Body of pancreas (tissue), 4 donors: ENCODE measurements around the gene IGFBP3. TPM values are rescaled to one million over a fixed set of nuclear protein-coding genes. Genes with fewer than 3 reads are reported as not detected.

Experiments
- ATAC-seq: fragments of 150-250 bp; one replicate; pipeline ENCODE4 v1.9.1; 2016
- DNase-seq, 4 donors: peaks; one replicate each; pipeline ENCODE4 v3.0.0-alpha.2; 2019
- H3K27ac ChIP-seq, 4 donors: fragments of 200-600 bp; sonication (generic); 1 replicate in 3 of 4; 2 replicates in 1 of 4; pipeline versions ENCODE4 v1.5.1 to v1.6.1; 2016 to 2019; ENCODE audit warnings: mild to moderate bottlenecking in 1 of 4, mixed read lengths in 1 of 4, moderate library complexity in 1 of 4
- H3K27me3 ChIP-seq, 2 donors: fragments of 200-600 bp; sonication (generic); one replicate each; pipeline ENCODE4 v1.6.0; 2016; ENCODE audit warnings: mild to moderate bottlenecking in 1 of 2
- H3K36me3 ChIP-seq, 2 donors: fragments of 200-600 bp; sonication (generic); replicated peaks in 1 of 2; 2 replicates each; pipeline ENCODE4 v1.5.1; 2016; ENCODE audit warnings: low read depth in 2 of 2; ENCODE audit not compliant: insufficient read depth in 1 of 2
- H3K4me1 ChIP-seq: fragments of 200-600 bp; sonication (generic); one replicate; pipeline ENCODE4 v1.6.0; 2016
- H3K4me3 ChIP-seq, 2 donors: fragments of 200-600 bp; sonication (generic); 1 replicate in 1 of 2; 2 replicates in 1 of 2; pipeline ENCODE4 v1.5.1; 2016 to 2019
- H3K9me3 ChIP-seq, 3 donors: fragments of 200-600 bp; sonication (generic); 1 replicate in 2 of 3; 2 replicates in 1 of 3; pipeline ENCODE4 v1.5.1; 2016
- POLR2A ChIP-seq, 3 donors: fragments of 450-650 bp; IDR thresholded peaks; one replicate each; pipeline ENCODE4 v1.6.1; 2016; ENCODE audit warnings: antibody characterized with exemption in 3 of 3, mild to moderate bottlenecking in 2 of 3
- WGBS, 2 donors: methylation state at CpG; one replicate each; pipeline ENCODE4 v1.1.5; 2017; 5-methylcytosine and 5-hydroxymethylcytosine counted together
- intact Hi-C: fragments of 100-400 bp; cut with DNase I; formaldehyde crosslinking; loops from one replicate; pipeline ENCODE4 v1.15.1; 2023
- total RNA-seq, 2 donors: library from RNA; depleted of rRNA; stranded (reverse); fragments of >200 nt; gene quantifications; one replicate each; pipeline ENCODE4 v1.1.0, GENCODE V29; 2016
- TF ChIP-seq, protein P1 (sequence below), 7 experiments: fragments of 450-650 bp in 4 of 7; fragments of 200-600 bp in 3 of 7; sonication (generic) in 3 of 7; IDR thresholded peaks; one replicate each; pipeline ENCODE4 v1.5.1; 2016 to 2019; ENCODE audit warnings: antibody characterized with exemption in 7 of 7

IGFBP3 gene
- total RNA-seq, 2 donors from 2014 or later, result 100 to 405 TPM

DNA sequence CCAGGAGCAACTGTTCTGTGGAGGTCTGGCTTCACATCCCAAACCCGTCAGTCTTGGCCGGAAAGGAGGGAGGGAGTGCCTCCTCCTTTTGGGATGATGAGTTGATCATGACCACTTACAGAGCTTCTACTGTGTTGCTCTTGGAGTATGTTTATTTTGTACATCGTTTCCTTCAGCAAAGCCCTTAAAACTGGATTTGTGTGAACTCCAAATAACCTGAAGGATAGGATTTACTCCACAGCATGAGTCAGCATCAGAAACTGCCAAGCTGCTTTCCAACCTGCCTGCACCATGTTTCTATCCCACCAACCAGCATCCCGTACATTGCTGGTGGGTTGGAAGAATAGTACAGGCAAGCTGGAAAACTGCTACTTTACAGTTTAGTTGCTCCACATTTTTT lies 51.6 kb downstream of the IGFBP3 start:
- H3K27ac ChIP-seq, result no peak overlapping the region
- intact Hi-C loops, result no loop called here
- DNase-seq (no peak), ATAC-seq (no peak)
- TF ChIP-seq POLR2A (IDR thresholded peaks at IDR 0.05), result no peak
- TF ChIP-seq, protein P1, sequence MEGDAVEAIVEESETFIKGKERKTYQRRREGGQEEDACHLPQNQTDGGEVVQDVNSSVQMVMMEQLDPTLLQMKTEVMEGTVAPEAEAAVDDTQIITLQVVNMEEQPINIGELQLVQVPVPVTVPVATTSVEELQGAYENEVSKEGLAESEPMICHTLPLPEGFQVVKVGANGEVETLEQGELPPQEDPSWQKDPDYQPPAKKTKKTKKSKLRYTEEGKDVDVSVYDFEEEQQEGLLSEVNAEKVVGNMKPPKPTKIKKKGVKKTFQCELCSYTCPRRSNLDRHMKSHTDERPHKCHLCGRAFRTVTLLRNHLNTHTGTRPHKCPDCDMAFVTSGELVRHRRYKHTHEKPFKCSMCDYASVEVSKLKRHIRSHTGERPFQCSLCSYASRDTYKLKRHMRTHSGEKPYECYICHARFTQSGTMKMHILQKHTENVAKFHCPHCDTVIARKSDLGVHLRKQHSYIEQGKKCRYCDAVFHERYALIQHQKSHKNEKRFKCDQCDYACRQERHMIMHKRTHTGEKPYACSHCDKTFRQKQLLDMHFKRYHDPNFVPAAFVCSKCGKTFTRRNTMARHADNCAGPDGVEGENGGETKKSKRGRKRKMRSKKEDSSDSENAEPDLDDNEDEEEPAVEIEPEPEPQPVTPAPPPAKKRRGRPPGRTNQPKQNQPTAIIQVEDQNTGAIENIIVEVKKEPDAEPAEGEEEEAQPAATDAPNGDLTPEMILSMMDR (IDR thresholded peaks at IDR 0.05), result no peak
- H3K27me3 ChIP-seq, result no peaks in the 10 kb centered on the region
- no peaks in the 10 kb centered on the region for H3K9me3 ChIP-seq
- H3K4me3 ChIP-seq, result no peak overlapping the region
- H3K4me1 ChIP-seq, result no peaks in the 10 kb centered on the region
- no peaks in the 10 kb centered on the region for H3K36me3 ChIP-seq
- 62 to 70% methylated on average over 4 of the region's 4 CpGs for WGBS, 2 donors

DNA sequence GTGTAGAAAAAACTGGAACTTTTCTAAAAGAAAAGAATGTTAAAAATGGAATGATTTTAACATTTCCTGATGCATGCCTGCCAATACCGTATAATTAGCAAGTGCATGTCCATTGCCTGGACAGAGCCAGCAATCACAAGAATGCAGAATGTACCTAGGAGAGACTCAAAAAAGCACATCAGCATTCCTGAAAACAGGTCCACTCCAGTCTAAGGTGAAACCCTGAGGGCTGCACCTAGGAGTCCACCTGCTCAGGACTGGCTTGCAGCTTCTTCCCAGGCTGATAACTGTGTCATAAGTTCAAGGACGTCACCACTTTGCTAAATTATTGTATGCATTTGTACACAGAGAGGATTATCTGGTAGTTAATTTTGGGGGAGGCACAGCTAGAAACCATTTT lies 53.6 kb downstream of the IGFBP3 start:
- Histone ChIP-seq H3K4me3 (no peak overlapping the region), H3K9me3 (no peaks in the 10 kb centered on the region), H3K4me1 (no peaks in the 10 kb centered on the region), H3K27me3 (no peaks in the 10 kb centered on the region), H3K27ac (no peak overlapping the region), H3K36me3 (no peaks in the 10 kb centered on the region)
- 42% methylated on average over 2 of the region's 2 CpGs for WGBS, 2 donors
- ATAC-seq (no peak), DNase-seq (no peak)
- intact Hi-C loops, result no loop called here
- TF ChIP-seq POLR2A (IDR thresholded peaks at IDR 0.05), result no peak
- TF ChIP-seq, protein P1 (IDR thresholded peaks at IDR 0.05), result no peak

DNA sequence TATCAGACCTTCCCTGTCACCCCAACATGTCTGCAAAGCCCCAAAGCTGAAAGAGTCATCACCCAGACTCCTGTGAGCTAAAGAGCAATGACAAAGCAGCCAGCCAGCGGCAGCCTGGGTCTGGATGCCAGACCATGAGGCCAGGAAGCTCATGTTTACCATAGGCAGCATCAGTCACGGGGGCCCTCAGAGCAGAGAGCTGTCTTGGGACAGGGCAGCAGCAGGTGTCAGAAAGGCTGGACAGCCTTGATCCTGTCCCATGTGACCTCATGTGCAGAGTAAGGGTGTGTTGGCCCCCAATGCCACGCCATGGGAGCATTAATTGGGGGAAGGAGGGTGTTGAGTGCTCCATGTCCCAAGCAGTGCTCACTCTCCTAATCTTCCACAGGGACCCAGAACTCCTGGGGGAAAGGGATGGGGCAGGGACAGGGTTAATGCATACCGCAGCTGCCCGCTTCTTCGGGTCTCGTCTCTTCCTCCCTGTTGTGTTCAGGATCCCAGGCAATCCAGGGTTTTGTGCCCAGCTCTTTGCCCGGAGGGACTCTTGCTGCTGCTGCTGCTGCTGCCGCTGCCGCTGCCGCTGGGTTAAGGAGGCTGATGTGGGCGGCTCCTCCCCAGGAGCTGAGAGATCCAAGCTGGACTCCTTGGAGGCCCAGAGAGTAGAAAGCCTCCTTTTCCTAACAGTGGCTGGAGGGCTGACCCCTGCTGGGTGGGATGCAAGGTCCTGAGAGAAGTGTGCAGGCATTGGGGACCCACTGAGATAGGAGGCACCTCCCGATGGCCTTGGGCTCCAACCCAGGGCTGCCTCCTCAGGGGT lies 55.3 kb downstream of the IGFBP3 start:
- no peak for DNase-seq
- H3K4me3 ChIP-seq, result no peak overlapping the region
- H3K27me3 ChIP-seq, result no peaks in the 10 kb centered on the region
- WGBS, 2 donors, result 66 to 72% methylated on average over 11 to 13 of the region's 13 CpGs
- intact Hi-C loops, result no loop called here
- no peak for ATAC-seq
- no peaks in the 10 kb centered on the region for H3K4me1 ChIP-seq
- no peaks in the 10 kb centered on the region for H3K9me3 ChIP-seq
- H3K36me3 ChIP-seq, result no peaks in the 10 kb centered on the region
- no peak overlapping the region for H3K27ac ChIP-seq
- TF ChIP-seq, protein P1 (IDR thresholded peaks at IDR 0.05), result no peak
- no peak for TF ChIP-seq POLR2A (IDR thresholded peaks at IDR 0.05)

DNA sequence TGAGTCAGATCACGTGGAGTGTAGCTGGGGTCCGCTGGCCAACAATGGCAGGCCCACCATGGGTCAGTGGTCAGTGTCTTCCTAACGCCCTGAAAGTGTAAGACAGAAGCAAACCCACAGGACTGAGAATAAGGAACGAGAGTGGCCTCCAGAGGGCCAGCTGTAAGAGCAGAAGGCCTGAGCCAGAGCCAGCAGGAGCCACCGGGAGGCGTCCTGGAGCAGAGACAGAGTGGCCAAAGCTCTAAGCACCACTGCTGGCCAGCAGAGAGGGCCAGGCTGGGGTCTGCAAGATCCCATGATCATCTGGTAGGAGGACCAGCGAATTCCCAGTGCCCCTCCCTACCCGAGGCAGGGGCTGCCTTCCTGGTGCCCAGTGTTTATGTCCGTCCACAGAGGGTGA lies 57.4 kb downstream of the IGFBP3 start:
- no peak for DNase-seq
- Histone ChIP-seq H3K27ac (no peak overlapping the region), H3K4me1 (no peaks in the 10 kb centered on the region), H3K36me3 (no peaks in the 10 kb centered on the region), H3K9me3 (no peaks in the 10 kb centered on the region), H3K27me3 (no peaks in the 10 kb centered on the region), H3K4me3 (no peak overlapping the region)
- intact Hi-C loops, result no loop called here
- no peak for ATAC-seq
- TF ChIP-seq POLR2A (IDR thresholded peaks at IDR 0.05), result no peak
- TF ChIP-seq, protein P1 (IDR thresholded peaks at IDR 0.05), result no peak
- 53 to 63% methylated on average over 3 to 9 of the region's 9 CpGs for WGBS, 2 donors

Other genes with a start within 250 kb of the IGFBP3 start
- gene CCDC201, start 48.2 kb downstream of the IGFBP3 start, total RNA-seq, result not detected
- gene IGFBP1, start 32.8 kb downstream of the IGFBP3 start, total RNA-seq, result under 1 TPM; 0.26 to 0.99 TPM